Measurements from ENCODE around the gene KIDINS220. TPM values are rescaled to one million over a fixed set of nuclear protein-coding genes. Genes with fewer than 3 reads are reported as not detected.
"Not testable (repeated sequence)": the region's sequence is repeated elsewhere in the genome, so short reads cannot be mapped to it uniquely, and the experiment has no call there.

Gene KIDINS220
- total RNA-seq, 1 experiment from 2014 or later, result 166 TPM

- in situ Hi-C loops (cut with HindIII; ENCODE audit: low sequenced_read_pairs), result no loop called here
- no peak for DNase-seq (ENCODE audit: low spot score)
Observed at GRCh38 chr2:8774371-8774770, 63.0 kb downstream of the KIDINS220 start.

DNA sequence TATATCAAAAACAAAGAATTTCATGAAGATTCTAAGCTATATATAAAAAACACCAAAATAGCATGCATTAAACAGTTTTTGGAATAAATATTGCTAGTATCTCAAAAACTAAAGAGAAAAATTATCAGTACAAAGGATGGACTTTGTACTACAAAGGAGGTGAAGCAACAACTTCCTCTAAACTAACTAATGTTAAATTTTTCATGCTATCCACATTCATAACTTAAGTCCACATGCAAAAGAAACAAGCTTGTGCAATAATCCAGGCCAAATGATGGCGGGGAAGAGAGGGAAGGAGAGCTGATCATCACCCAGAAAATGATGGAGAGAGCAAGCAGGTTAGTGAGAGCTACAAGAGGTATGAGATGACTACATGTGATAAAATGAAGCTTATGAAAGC, 70.1 kb downstream of the KIDINS220 start:
- in situ Hi-C loops (cut with HindIII; ENCODE audit: low sequenced_read_pairs), result no loop called here
- no peak for DNase-seq (ENCODE audit: low spot score)

- in situ Hi-C loops (cut with HindIII; ENCODE audit: low sequenced_read_pairs), result no loop called here
Observed at GRCh38 chr2:8761529-8762164, 75.8 kb downstream of the KIDINS220 start.

GRCh38 chr2:8756716-8757115, 80.7 kb downstream of the KIDINS220 start:
- in situ Hi-C loops (cut with HindIII; ENCODE audit: low sequenced_read_pairs), result no loop called here
- no peak for DNase-seq (ENCODE audit: low spot score)

More at GRCh38 chr2:8761529-8762164, 75.8 kb downstream of the KIDINS220 start:
- DNase-seq (ENCODE audit: low spot score), result peak; percentile 58

GRCh38 chr2:8756230-8756629, 81.2 kb downstream of the KIDINS220 start:
- in situ Hi-C loops (cut with HindIII; ENCODE audit: low sequenced_read_pairs), result no loop called here
- DNase-seq (ENCODE audit: low spot score), result no peak

DNA sequence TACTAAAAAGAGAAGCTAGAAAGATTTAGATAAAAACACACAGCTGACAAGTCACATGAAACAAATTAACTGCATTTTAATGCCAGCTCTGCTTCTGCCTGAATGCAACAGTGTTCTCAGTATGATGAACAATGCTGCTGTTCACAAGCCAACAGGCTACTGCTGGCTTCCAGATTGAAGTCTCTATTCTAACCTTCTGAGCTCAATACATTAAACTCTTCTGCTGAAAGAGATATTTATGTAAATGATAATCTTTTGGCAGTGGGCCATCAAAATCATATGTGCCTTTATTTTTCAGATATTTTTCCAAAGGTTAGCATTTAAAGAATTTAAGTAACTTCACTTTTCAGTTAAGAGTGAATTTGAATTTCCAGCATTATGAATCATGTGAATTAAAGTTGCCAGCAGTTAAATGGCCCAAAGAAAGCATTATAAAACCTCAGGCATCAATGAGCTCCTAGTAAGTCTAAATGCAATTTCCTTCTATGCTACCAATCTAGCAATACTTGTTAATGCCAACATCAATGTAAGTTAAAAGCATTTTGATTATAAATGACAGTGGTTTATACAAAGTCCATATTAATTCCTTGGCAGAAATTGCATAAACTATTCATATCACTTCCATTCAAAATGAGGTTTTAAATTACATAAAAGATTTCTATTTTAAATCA, 83.2 kb downstream of the KIDINS220 start:
- in situ Hi-C loops (cut with HindIII; ENCODE audit: low sequenced_read_pairs), result no loop called here
- peak; percentile 68 for DNase-seq (ENCODE audit: low spot score)

GRCh38 chr2:8753609-8754008, 83.8 kb downstream of the KIDINS220 start:
- no peak for DNase-seq (ENCODE audit: low spot score)
- in situ Hi-C loops (cut with HindIII; ENCODE audit: low sequenced_read_pairs), result no loop called here

DNA sequence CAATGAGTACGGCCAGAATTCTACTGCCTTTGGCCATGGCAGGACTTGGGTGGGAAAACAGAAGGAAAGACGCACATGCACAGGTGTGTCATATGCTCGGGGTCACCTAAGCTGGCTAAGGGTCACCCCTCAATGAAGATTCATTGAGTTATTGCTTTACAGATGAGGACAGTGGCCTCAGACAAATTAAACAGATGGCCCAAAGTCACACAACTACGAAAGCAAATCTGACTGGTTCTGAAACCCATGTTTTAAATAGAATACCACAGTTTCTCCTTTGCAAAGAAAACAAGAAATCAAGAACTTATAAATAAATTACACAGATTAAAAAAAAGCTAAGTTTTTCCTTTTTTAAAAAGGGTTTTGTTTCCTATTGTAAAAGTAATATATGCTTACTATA, 85.0 kb downstream of the KIDINS220 start:
- in situ Hi-C loops (cut with HindIII; ENCODE audit: low sequenced_read_pairs), result no loop called here
- no peak for DNase-seq (ENCODE audit: low spot score)

GRCh38 chr2:8750221-8750620, 87.2 kb downstream of the KIDINS220 start:
- in situ Hi-C loops (cut with HindIII; ENCODE audit: low sequenced_read_pairs), result no loop called here
- DNase-seq (ENCODE audit: low spot score), result no peak

DNA sequence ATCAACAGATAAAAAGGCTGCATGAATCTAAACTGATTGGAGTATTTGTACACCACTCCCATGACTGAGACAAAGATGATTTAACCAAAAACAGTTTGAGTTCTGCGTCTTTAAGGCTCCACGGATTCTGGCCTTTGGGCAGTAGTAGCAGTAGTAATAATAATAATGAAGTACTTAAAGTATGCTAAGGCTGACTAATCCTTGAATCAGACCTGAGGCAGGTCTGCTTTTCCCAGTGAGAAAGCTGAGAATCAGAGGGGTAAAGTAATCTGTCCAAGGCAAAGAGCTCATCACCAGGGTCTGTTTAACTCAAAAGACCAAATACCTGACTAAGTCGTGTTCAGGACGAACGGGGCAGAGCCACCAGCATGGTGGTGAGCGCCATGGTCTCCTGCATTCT, 94.2 kb downstream of the KIDINS220 start:
- in situ Hi-C loops (cut with HindIII; ENCODE audit: low sequenced_read_pairs), result no loop called here
- no peak for DNase-seq (ENCODE audit: low spot score)

DNA sequence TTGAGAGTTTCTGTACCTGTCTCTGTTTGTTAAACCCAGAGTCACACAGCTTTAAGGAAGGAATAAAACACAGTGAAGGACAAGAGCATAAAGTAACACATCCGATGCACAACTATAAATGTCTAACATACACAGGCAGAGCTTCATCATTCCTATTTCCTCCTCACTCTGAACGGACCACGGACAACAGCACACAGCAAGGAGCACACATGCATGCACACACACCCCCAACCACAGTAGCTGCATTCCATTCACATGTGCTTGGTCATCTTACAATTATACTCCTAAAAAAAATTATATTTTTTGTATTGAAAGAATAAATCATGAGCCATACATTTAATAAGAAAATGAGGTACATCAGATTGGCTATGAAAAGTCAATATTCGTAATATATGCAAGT, 97.3 kb downstream of the KIDINS220 start:
- in situ Hi-C loops (cut with HindIII; ENCODE audit: low sequenced_read_pairs), result no loop called here
- DNase-seq (ENCODE audit: low spot score), result no peak

DNA sequence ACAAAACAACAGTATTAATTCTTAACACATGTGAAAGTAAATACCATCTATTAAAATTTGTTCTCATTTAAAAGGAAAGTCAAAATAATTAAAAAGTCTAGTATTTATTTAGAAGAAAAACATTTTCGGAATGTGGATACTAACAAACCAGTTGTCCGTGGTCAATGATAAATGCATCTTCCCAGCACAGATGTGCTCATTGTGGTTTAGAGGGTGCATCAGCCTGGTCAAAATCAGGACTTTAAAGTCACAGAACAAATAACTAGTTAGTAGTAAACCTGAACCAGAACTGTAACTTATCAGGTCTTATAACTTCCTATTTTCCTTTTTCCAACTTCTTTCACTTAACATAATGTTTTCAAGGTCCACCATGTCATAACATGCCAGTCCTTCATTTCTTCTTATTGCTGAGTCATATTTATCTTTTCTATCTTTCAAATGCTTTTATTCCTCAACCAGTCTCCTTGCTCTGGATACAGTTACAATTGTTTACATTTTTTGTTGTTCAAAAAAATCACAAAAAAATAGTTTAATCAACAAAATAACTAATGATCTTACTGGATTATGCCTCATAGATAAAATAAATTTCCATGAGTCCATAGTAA, 99.7 kb downstream of the KIDINS220 start:
- no peak for DNase-seq (ENCODE audit: low spot score)
- in situ Hi-C loops (cut with HindIII; ENCODE audit: low sequenced_read_pairs), result no loop called here

GRCh38 chr2:8732601-8733000, 104.8 kb downstream of the KIDINS220 start:
- in situ Hi-C loops (cut with HindIII; ENCODE audit: low sequenced_read_pairs), result no loop called here
- DNase-seq (ENCODE audit: low spot score), result no peak

- no peak for DNase-seq (ENCODE audit: low spot score)
Observed at GRCh38 chr2:8729939-8730338, 107.5 kb downstream of the KIDINS220 start.

GRCh38 chr2:8729101-8729500, 108.3 kb downstream of the KIDINS220 start:
- DNase-seq (ENCODE audit: low spot score); in situ Hi-C loops (cut with HindIII; ENCODE audit: low sequenced_read_pairs): not testable (repeated sequence)

More at GRCh38 chr2:8729939-8730338, 107.5 kb downstream of the KIDINS220 start:
- in situ Hi-C loops (cut with HindIII; ENCODE audit: low sequenced_read_pairs), result no loop called here

DNA sequence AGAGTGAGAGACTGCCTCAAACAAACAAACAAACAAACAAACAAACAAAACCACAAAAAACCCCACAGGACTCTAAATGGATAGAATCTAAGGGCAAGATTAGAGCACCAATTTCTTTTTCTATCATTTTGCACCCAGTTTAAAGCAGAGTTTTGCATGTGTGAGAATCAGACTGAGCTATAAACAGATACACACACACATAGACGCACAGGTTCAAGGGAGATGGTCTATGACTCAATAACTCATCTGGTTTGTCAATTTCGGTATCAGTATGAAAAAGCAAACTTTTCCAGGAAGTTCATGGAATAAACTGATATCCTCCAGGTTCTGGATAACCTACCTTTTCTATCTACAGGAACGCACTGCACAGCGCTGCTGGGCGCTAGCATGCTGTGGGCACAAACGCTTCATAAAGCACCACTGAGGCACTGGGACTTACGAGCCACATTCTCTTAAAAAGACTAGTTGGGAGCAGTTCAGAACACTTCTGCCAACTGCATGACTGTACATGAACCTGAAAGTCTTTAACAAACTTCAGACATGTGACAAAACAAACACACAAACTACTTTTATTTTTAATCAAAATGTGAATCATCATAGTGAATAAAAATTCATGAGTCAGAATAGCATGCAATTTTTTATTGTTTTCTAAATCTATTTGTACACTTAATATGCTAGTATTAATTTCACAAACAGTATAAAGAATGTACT, 109.0 kb downstream of the KIDINS220 start:
- in situ Hi-C loops (cut with HindIII; ENCODE audit: low sequenced_read_pairs), result no loop called here
- no peak for DNase-seq (ENCODE audit: low spot score)

- in situ Hi-C loops (cut with HindIII; ENCODE audit: low sequenced_read_pairs), result no loop called here
- no peak for DNase-seq (ENCODE audit: low spot score)
Observed at GRCh38 chr2:8725838-8726237, 111.6 kb downstream of the KIDINS220 start.

GRCh38 chr2:8722986-8723385, 114.4 kb downstream of the KIDINS220 start:
- in situ Hi-C loops (cut with HindIII; ENCODE audit: low sequenced_read_pairs), result no loop called here
- no peak for DNase-seq (ENCODE audit: low spot score)

DNA sequence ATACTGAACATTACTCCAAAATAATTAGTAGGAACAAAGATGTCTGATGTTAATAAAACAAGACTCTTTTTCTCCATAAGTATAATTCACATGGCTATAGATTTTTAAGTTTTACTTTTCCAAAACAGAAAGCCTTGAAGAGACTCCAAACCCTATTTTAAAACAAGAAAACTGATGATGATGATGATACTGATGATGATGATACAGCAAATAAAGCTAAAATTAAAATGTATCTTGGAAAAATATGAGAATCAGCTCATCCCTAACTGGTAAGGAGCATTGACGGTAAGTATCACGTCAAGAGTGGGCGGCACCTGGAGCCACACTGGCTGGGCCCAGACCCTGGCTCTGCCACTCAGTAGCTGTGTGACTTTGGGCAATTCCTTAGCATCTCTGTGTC, 116.0 kb downstream of the KIDINS220 start:
- no peak for DNase-seq (ENCODE audit: low spot score)
- in situ Hi-C loops (cut with HindIII; ENCODE audit: low sequenced_read_pairs), result no loop called here

DNA sequence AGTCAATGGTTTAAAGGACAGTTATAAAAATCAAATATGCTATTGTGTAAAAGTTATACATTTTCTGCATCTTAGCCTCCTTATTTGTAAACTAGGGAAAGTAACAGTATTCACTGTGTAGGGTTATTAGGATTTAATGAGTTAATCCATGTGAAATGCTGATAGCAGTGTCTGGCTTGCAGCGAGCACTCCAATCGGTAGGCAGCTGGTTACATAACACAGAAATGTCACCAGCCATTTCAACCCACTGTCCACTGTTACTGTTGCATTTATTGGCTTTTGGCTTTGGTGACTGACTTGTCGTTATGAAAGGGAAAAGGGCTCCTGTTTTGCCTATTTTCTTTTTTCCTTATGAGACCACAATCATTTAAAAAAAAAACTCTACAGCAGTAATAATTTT, 116.7 kb downstream of the KIDINS220 start:
- in situ Hi-C loops (cut with HindIII; ENCODE audit: low sequenced_read_pairs), result no loop called here

More for the DNA sequence above, 116.7 kb downstream of the KIDINS220 start:
- peak; percentile 58 for DNase-seq (ENCODE audit: low spot score)

All from G401 (cell line).